GM21529 (cell line): Measurements from ENCODE around the gene LRRC32.
A peak's percentile ranks its signal among the peaks of the same experiment; 100 is the strongest.
"Not testable (repeated sequence)": the region's sequence is repeated elsewhere in the genome, so short reads cannot be mapped to it uniquely, and the experiment has no call there.

Experiments
- ATAC-seq: cut with Tn5 transposase; IDR thresholded peaks from one replicate; pipeline ENCODE4 v1.9.1; 2021; ENCODE audit not compliant: unreplicated experiment

Gene LRRC32

DNA sequence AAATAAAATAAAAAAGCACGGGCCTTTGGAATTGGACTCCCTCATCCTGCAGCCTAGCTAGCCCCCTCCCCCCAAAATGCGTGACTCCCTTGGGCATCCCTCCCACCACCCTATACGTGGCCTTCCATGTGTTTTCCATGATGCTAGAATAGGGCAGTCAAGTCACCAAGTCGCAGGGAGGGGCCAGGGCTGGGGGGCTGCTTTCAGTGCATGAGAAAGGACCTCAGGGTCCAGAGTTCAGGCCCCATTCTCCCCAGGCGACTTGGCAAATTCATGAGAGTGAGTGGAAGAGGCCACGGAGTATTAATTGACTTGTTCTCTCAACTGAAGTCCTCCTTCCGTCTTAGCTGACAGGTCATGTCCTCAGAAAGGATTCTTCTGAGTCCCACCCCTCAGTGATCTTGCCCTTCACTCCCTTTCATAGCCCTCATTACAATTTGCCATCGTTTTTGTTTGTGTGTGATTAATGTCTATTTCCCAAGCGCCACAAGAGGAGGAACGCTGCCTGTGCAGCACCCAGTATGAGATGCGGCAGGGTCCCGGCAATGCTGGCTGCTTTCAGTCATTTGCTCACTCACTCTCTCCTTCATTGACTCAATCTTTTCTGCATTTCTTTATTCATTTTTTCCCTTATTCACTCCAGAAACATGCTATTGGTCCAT, 17.4 kb downstream of the LRRC32 start:
- ATAC-seq, result no peak

DNA sequence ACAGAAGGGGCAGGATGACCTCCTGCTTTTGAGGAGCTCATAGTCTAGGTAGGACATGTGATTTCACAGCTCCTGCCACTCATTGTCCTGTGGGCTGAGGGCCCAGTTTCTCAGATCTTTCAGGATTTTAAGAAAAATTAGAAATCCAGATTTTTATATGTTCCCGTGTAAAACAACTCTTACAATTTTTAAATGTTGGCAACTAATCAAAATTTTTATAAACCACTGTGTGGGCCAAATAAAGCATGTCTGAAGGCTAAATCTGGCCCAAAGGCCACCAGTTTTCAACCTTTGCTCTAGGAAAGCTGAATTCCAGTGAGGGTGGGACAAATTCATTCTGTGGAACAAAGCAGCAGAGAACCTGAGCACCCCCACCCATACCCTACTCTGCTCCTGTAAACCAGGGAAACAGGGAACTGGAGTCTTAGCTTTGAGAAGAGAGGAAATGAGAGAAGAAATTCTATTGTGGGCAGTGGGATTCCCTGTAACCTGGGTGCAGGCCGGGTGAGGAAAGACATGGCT, 20.6 kb downstream of the LRRC32 start:
- ATAC-seq, result no peak

DNA sequence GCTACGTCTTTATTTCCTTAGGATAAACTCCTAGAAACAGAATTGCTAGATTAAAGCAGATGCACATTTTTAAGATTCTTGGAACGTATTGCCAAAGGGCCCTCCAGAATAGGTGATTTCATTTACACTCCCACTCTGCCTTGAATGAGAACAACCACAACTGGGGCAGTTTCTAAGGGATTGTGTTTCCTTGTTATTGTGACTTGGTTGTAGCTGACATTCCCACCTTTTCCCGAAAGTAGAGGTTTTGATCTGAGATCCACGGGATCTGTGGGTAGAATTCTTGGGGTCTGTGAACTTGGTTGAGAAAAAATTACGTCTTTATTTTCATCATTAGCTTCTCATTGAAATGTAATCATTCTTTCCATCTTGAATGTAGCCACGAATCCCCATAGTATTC, 21.5 kb downstream of the LRRC32 start:
- ATAC-seq, result no peak

DNA sequence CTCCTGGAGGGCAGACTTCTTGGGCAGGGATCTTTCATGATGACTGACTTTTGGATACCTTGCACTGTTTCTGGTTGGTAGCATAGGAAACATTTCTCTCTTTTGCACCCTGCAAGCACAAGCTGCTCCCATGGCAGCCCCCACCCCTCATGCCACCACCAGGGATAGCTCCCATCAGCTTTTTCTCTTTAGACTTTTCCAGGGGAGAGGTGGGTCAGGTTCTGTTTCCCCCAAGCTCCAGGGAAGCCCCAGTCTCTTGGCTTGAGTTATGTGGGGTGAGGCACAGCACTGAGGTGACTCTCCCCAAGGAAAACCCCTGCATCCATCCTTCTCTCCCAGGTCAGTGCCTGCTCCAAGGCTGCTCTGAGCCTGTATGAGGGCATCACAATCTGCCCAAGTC, 22.5 kb downstream of the LRRC32 start:
- no peak for ATAC-seq

DNA sequence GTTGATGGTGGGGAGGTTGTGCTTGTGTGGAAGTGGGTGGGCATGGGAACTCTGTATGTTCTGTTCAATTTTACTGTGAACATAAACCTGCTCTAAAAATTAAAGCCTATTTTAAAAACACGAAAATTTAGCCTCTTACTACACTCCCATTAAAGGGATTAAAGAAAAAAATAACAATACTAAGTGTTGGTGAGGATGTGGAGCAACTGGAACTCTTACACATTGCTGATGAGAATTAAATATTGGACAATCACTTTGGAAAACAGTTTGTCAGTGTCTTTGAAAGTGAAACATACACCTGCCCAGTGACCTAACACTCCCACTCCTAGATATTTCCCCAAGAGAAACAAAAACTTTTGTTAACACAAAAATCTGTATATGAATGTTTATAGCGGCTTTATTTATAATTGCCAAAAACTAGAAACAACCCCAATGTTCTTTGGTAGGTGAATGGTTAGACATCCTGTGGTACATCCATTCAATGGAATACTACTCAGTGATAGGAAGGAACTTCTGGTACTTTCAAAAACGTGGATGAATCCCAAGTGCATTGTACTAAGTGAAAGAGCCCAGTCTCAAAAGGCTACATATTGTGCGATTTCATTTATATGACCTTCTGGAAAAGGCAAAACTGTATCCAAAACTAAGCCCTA, 23.5 kb downstream of the LRRC32 start:
- ATAC-seq, result no peak

DNA sequence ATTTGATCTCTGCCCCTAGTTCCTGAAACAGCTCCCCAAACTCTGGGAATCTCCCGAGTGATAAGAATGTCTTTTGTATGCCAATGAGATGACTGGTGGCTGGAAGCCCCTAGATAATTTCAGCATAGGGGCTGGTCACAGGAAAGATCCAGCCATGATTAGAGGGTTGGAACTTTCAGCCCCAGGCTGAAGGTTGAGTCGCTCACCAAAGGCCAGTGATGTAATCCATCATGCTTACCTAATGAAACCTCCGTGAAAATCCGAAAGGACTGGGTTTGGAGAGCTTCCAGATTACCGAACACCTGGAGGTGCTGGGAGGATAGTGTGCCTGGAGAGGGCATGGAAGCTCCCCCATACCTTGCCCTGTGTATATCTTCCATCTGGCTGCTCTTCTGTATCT, 26.0 kb downstream of the LRRC32 start:
- ATAC-seq, result no peak

DNA sequence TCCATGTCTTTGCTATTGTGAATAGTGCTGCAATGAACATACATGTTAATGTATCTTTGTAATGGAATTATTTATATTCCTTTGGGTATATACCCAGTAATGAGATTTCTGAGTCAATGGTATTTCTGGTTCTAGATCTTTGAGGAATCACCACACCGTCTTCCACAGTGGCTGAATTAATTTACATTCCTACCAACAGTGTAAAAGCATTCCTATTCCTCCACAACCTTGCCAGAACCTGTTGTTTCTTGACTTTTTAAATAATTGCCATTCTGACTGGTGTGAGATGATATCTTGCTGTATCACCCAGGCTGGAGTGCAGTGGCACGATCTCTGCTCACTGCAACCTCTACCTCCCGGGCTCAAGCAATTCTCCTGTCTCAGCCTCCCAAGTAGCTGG, 26.8 kb downstream of the LRRC32 start:
- not testable (repeated sequence) for ATAC-seq

DNA sequence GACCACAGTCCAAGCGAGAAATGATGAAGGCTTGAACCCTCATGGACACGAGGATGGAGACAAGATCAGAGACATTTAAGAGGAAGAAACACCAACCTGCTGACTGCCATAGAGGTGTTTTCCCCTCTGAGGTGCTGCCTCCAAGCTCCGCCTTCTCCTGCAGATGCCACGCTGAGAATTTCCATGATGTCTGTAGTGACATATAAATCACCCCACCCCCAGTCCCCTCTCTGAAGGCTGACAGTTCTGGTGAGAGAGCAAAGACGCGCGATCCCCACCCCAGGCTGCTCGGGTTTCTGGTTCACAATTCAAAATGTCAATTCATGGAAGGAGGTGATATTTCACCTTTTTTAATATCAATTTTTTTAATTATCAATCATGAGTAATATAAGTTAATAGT, 28.2 kb downstream of the LRRC32 start:
- no peak for ATAC-seq

DNA sequence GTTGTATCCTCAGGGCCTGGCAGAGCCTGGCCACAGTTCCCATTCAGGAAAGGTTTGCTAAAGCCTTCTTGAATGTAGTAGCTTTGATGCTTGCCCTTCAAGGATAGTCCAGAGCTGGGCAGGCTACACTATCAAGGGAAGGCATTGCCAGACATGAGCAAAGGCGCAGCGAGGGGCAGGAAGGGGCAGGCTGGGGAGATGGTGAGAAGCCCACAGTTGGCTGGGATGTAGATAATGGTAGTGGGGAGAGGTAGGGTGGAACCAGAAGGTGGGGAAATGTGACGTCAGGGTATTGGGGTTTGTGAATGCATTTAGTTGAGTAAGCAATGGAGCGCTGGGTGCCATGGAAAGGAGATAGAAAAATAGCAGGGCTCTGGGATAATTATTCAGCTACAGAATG, 28.6 kb downstream of the LRRC32 start:
- ATAC-seq, result no peak

DNA sequence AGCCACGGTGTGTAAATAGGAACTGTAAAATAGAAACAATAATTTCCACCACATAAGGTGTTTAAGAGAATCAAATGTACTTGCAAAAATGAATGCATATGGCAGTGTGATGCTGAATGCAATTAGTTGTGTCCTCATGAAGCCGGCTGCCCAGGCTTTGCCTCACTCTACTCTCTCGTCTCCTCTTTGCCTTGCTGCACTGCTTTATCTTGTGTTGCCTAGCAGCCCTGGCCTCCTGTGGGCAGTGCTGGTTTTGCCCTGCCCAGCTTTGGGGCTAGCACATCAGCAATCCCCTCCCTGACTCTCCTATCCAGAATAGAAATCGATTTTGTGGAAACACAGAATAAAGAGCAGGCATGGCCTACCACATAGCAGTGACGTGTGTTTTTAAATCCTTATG, 30.0 kb downstream of the LRRC32 start:
- no peak for ATAC-seq

DNA sequence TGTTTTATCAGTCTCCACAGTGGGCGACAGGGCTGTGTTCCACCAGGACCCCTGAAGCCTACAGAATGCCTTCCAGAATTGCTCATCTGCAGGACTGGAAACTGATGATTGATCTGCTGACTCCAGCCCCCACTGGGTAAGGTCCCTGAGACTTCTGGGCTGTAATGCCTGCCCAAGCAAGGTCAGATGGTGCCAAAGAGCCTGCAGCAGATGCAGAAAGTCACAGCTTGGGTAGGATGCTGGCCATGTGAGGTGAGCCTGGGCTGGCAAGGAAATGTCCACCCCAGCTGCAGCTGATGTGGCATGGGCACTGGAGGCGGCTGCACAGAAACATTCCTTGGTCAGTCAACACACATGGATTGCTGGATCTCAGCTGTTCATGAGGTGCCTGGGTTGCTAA, 30.9 kb downstream of the LRRC32 start:
- ATAC-seq, result no peak

DNA sequence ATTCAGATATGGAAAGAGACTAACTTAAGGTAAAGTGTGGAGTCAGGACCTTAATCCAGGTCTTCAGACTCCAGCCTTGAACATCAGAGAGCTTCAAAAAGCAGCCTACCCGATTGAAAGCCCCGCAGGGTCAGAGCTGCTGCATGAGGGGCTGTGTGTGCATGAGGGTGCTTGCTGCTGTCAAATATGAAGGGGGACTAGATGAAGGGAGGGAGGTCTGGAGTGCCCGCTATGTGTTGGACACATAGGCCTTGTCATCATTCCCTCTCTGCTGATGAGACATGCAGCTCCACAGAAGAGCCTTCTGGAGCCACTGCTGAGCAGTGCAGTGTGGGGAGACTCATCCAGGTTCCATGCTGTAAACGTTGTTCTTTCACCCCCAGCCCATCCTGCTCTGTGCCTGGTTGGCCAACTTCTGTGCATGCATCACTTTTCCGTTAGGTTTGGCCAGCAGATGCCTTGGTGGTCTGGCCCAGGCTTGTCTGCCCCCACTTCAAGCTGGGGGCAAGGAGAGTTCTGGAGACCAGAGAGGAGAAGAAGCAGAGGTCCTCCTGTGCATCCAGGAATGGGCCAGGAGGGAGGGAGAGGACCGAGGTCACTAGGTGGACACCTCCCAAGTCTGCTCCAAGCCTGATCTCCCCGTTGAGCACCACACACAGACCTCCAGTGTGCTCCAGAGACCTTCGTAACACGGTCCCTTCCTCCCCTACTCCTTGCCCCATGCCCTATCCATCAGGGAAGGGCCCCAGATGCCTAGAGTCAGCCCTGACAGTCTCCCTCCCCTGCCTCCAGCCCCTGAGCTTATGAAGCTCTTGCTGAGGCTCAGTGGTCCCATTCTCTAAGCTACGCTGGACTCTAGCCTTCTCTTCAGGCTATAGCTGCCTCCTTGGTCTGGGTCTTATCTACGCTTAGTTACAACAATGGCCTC, 32.0 kb downstream of the LRRC32 start:
- ATAC-seq, result no peak

DNA sequence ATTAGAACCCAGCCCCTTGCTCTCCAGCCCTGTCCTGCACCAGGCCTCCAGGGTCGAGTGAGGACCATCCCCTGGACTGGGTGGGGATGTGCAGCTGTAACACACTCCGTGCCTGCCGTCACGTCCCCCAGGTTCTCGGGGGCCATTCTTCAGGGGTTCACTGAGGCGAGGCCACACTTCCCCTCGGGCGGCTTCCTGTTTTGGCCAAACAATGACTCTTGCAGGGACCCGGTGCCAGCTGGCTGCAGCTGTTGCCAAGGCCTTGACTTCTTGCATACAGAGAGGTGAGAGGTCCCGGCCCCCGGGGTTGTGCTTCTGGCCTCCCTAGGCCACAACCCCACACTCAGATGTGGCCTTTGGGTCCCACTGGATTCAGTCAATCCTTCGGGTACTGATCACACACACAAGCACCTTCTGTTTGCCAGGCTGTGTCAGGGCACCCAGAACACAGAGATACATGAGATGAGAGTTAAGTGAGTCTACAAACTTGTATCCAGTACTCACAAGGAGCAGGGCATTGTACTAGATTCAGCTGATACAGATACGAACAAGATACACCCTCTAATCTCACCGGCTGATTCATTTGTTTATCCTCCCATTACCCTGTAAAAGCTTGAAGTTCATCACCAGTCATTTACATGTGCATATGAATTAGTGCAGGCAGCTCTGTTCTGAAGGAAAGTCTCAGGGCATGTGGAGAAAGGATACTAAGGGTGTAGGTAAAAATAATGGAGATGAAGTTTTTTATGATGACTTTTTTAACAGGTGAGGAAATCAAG, 32.9 kb downstream of the LRRC32 start:
- ATAC-seq, result peak; percentile 94

DNA sequence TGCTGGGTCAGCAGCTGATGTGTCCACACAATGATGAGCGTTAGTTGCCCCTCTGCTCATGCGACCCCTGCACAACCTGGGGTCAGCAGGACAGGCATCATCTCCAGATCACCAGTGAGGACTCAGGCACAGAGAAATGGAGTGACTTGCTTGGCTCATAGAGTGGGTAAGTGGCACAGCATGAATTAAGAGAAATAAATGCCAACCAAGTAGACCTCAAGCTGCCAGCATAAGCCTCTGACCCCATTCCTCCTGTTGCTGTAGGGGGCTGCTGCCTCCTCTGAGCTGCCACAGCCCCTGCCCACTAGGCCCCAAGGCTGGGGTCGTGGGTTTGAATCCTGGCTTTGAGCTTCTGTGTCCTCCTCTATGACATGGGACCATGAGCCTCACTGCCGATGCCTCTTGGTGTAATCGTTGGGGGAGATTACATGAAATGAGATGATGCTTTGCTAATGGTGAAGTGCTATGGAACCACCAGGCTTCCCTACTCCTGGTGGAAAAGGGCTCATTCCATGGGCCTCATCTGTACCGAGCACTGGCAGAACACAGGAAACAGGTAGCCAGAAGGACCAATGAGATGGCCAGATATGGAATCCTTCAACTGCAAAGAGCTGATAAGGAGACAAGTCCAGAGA, 33.6 kb downstream of the LRRC32 start:
- ATAC-seq, result no peak

DNA sequence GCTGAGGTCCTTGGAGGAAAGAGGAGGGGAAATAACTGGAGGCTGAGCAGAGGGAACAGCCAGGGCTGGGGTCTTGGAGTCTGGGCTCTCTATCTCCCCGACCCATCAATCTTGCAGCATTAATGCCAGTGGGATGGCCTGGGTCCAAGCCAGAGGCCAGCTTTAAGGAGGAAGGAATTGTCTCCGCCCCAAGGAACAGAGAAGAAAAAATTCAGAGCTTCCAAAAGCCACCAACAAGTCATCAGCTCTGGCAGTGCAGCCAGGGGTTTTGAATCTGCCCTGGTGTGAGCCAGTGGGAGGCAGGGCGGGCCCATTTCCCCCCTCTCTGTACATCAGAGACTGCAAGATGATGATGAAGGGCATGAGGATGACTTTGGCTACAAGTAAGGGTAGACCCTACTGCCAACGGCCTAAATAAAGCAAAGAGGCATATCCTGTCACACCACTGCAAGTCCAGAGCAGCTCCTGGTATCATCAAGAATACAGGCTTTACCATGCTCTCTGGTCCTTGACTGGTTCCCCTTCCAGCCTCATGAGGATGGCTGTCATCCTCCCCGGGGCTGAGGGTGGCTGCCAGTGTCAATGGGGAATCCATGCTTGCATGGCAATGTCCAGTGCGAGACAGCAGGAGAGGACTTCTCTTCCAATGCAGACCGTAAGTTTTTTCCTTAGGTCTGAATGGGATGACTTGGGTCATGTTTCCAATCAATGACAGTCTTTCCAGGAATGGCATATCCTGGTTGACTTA, 34.4 kb downstream of the LRRC32 start:
- no peak for ATAC-seq

DNA sequence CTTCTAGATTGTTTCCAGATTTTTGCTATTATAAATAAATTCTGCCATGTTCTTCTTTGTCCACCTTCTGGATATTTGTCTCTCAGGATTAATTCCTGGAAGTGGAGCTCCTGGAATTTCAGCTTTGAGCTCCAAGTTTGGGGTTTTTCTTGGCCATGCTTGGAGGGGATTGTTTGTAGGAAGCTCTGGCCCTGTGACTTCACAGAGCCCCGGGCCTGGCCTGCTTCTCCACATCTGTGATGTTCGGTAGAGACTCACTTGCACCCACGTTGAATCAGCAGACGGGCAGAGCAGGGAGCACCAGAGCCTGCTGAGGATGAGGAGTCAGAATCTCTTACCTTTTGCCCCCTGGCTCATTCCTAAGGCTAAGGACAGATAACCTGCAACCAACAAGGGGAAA, 35.7 kb downstream of the LRRC32 start:
- ATAC-seq, result no peak

DNA sequence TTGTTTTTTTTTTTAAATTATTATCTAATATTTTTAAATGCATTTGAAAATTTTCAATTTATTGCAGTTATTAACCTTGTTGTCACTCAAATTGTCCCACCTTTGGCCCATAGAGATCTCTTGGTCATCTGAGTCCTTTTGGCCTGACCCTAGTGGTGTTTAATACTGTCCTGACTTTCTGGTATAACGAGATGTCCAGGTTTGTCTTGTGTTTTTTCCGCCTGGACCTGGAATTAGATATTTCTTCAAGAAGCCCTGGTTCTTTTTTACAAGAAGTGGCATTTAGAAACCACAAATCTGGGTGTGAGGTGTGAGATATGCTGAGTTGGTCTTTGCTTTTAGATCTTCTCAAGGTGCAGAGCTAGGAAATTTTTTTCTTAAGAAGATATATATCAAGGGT, 38.1 kb downstream of the LRRC32 start:
- no peak for ATAC-seq

DNA sequence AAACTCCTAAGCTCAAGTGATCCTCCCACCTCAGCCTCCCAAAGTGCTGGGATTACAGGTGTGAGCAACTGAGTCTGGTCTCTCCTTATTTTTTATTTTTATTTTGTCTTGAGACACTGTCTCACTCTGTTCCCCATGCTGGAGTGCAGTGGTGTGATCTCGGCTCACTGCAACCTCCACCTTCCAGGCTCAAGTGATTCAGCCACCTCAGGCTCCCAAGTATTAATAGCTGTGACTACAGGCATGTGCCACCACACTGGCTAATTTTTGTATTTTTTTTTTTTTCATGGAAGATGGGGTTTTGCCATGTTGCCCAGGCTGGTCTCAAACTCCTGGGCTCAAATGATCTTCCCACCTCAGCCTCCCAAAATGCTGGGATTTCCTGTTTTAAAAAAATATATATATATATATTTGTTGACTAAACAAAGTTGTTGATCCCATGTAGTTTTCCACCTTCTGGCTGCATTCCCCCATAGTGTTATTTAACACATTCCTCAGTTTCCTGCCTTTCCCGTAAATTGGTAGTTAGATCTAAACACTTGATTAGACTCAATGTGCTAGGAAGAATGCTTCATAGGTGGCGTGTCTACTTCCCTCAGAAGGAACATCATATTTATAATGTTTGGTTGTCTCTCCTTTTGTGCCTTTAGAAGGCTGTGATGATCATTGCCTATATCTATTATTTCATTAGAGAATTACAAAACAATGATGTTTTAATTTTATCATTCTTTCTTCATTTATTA, 38.8 kb downstream of the LRRC32 start:
- ATAC-seq, result no peak
